Measurements from ENCODE around the gene PDZD8.
"Not testable (repeated sequence)": the region's sequence is repeated elsewhere in the genome, so short reads cannot be mapped to it uniquely, and the experiment has no call there.

The PDZD8 gene

GRCh38 chr10:117254774-117255735, 120.2 kb downstream of the PDZD8 start:
- no peak for DNase-seq (ENCODE audit: low spot score)

GRCh38 chr10:117254338-117254737, 120.9 kb downstream of the PDZD8 start:
- DNase-seq (ENCODE audit: low spot score) = no peak

GRCh38 chr10:117253908-117254307, 121.3 kb downstream of the PDZD8 start:
- DNase-seq (ENCODE audit: low spot score) = no peak

GRCh38 chr10:117250411-117250810, 124.8 kb downstream of the PDZD8 start:
- no peak for DNase-seq (ENCODE audit: low spot score)

- DNase-seq (ENCODE audit: low spot score) = no peak
Measured at GRCh38 chr10:117249493-117250093, 125.6 kb downstream of the PDZD8 start.

GRCh38 chr10:117248750-117249465, 126.3 kb downstream of the PDZD8 start:
- DNase-seq (ENCODE audit: low spot score) = no peak

- no peak for DNase-seq (ENCODE audit: low spot score)
Measured at GRCh38 chr10:117246997-117247671, 128.1 kb downstream of the PDZD8 start.

GRCh38 chr10:117242463-117242832, 132.8 kb downstream of the PDZD8 start:
- DNase-seq (ENCODE audit: low spot score) = no peak

- DNase-seq (ENCODE audit: low spot score) = no peak
Measured at GRCh38 chr10:117241541-117242462, 133.4 kb downstream of the PDZD8 start.

- DNase-seq (ENCODE audit: low spot score) = no peak
Measured at GRCh38 chr10:117240621-117241529, 134.4 kb downstream of the PDZD8 start, which contains the start of gene SLC18A2. TSS of gene SLC18A2 (plus strand) at chr10:117241114. CDS start at chr10:117241694, 580 bp downstream.

- DNase-seq (ENCODE audit: low spot score) = no peak
Measured at GRCh38 chr10:117239721-117240620, 135.3 kb downstream of the PDZD8 start.

- no peak for DNase-seq (ENCODE audit: low spot score)
Measured at GRCh38 chr10:117239051-117239450, 136.2 kb downstream of the PDZD8 start.

- no peak for DNase-seq (ENCODE audit: low spot score)
Measured at GRCh38 chr10:117237401-117237991, 137.7 kb downstream of the PDZD8 start.

GRCh38 chr10:117230107-117230506, 145.1 kb downstream of the PDZD8 start:
- DNase-seq (ENCODE audit: low spot score) = not testable (repeated sequence)

- DNase-seq (ENCODE audit: low spot score) = no peak
Measured at GRCh38 chr10:117228210-117228609, 147.0 kb downstream of the PDZD8 start.

Measured in hepatic stellate cell (primary cell).